ENCODE measurements around the gene FKBP4.

FKBP4 gene

DNA sequence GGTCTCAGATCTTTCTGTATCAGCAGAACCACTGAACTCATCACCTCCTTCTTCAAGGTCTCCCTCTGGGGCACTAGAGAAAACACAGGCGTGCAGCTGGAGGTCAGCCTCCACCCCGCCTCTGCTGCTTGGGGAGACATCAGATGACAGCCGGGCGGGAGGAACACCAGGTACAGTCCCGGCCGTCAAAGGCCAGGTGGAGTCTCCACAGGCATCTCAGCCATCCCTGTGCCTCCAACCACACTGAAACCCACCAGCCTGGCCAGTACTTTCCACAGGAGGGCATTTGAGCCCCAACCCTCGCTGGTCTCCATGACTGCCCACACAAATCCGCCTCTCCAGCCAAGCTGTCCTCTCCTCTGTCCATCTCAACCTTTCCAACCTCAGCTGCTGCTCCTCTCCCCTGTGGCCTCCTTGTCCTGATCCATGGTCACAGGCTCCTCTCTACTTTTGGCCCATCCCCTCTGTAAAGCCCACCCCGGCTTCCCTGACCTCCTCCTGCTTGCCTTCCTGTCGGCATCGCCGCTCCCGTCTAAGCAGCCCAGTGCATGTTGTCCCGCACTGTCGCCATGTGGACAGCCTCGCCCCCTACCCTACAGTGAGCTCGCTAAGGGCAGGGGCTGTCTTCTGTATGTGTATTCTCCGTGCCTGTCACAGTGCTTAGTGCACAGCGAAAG is 21.4 kb upstream of the FKBP4 start:
- no peak for DNase-seq (ENCODE audit: extremely low spot score)
- ChIA-PET CTCF (no interaction called here), POLR2A (no interaction called here)
- TF ChIP-seq NFRKB (IDR thresholded peaks at IDR 0.05) (no peak), LEF1 (IDR thresholded peaks at IDR 0.05; ENCODE audit: borderline replicate concordance) (no peak), CTBP1 (IDR thresholded peaks at IDR 0.05; ENCODE audit: borderline replicate concordance) (no peak), ZNF384 (IDR thresholded peaks at IDR 0.05) (no peak), ELF4 (IDR thresholded peaks at IDR 0.05) (no peak), L3MBTL2 (conservative IDR thresholded peaks at IDR 0.05) (no peak), FOXM1 (IDR thresholded peaks at IDR 0.05; ENCODE audit: borderline replicate concordance) (no peak), FOXA1 (IDR thresholded peaks at IDR 0.05) (no peak)

DNA sequence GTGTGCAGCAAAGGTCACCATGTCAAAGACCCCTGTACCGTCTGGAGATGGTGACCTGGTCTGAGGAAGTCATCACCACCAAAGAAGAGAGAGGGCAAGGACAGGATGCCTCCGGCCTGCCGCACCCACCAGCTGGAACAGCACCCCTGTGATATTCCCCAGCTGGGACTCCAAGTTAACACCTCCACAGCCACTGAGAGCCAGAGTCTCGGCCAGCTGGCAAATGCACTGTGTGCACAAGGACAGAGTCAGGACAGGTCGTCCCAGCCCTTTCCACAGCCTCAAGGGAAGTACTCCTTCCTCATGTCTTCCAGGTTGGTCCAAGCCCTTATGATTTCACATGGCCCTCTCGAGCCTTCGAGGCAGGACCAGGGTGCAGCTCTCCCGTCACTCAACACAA is 19.3 kb upstream of the FKBP4 start:
- ChIA-PET POLR2A (no interaction called here), CTCF (interaction anchor here (1.0 kb wide), 1 partner anchor 9 kb away, joined by 3 read pairs; no protein-coding TSS in a partner anchor)
- TF ChIP-seq ELF4 (IDR thresholded peaks at IDR 0.05) (no peak), SUZ12 (IDR thresholded peaks at IDR 0.05) (no peak), LEF1 (IDR thresholded peaks at IDR 0.05; ENCODE audit: borderline replicate concordance) (no peak), NFRKB (IDR thresholded peaks at IDR 0.05) (no peak), L3MBTL2 (conservative IDR thresholded peaks at IDR 0.05) (no peak), SP1 (IDR thresholded peaks at IDR 0.05) (no peak), ZNF384 (IDR thresholded peaks at IDR 0.05) (no peak), CTBP1 (IDR thresholded peaks at IDR 0.05; ENCODE audit: borderline replicate concordance) (no peak), FOXK2 (IDR thresholded peaks at IDR 0.05) (no peak), FOXM1 (IDR thresholded peaks at IDR 0.05; ENCODE audit: borderline replicate concordance) (no peak), FOXA1 (IDR thresholded peaks at IDR 0.05) (no peak), BHLHE40 (IDR thresholded peaks at IDR 0.05; ENCODE audit: borderline replicate concordance) (no peak), TARDBP (IDR thresholded peaks at IDR 0.05) (no peak), ARNT (IDR thresholded peaks at IDR 0.05) (no peak), HDGF (IDR thresholded peaks at IDR 0.05; ENCODE audit: borderline replicate concordance) (no peak)
- TF ChIP-seq, protein P1, sequence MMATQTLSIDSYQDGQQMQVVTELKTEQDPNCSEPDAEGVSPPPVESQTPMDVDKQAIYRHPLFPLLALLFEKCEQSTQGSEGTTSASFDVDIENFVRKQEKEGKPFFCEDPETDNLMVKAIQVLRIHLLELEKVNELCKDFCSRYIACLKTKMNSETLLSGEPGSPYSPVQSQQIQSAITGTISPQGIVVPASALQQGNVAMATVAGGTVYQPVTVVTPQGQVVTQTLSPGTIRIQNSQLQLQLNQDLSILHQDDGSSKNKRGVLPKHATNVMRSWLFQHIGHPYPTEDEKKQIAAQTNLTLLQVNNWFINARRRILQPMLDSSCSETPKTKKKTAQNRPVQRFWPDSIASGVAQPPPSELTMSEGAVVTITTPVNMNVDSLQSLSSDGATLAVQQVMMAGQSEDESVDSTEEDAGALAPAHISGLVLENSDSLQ (IDR thresholded peaks at IDR 0.05), result no peak
- DNase-seq (ENCODE audit: extremely low spot score), result no peak

DNA sequence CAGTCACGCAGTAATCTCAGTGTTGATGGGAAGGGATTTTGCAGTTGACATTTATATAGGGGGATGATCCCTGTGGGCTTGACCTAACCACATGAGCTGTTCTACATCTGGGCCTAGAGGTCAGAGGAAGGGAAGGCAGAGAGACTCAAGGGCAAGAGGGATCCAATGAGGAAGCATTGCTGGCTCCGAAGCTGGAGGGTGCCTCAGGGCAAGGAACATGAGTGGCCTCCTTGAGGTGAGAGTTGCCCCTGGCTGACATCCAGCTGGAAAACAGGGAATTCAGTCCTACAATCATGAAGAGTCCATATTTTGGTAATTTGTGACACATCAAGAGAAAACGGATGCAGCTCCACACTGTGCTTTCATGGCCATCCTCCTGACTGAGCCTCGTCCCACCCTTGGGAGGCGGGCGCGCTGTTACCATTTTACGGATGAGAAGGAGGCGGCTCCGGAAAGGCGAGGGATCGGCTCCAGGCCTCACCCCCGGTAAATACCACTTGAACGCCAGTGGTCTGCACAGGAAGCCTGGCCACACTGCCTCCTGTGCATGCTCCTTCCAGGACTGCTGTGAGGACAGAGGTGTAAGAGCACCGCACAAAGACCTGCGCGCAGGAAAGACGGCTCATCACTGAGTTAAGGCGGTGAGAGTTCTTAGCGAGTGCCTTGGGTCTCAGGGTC is 18.5 kb upstream of the FKBP4 start:
- no peak for TF ChIP-seq TARDBP (IDR thresholded peaks at IDR 0.05)
- TF ChIP-seq LEF1 (IDR thresholded peaks at IDR 0.05; ENCODE audit: borderline replicate concordance), result no peak
- no peak for TF ChIP-seq SUZ12 (IDR thresholded peaks at IDR 0.05)
- TF ChIP-seq NFRKB (IDR thresholded peaks at IDR 0.05), result no peak
- TF ChIP-seq, protein P1 (IDR thresholded peaks at IDR 0.05), result no peak
- no peak for TF ChIP-seq FOXK2 (IDR thresholded peaks at IDR 0.05)
- TF ChIP-seq FOXA1 (IDR thresholded peaks at IDR 0.05), result no peak
- no peak for TF ChIP-seq SP1 (IDR thresholded peaks at IDR 0.05)
- TF ChIP-seq FOXM1 (IDR thresholded peaks at IDR 0.05; ENCODE audit: borderline replicate concordance), result no peak
- TF ChIP-seq ELF4 (IDR thresholded peaks at IDR 0.05), result no peak
- POLR2A ChIA-PET, result no interaction called here
- CTCF ChIA-PET, result interaction anchor here (0.6 kb wide), 1 partner anchor 87 kb away, joined by 3 read pairs; no protein-coding TSS in a partner anchor
- no peak for DNase-seq (ENCODE audit: extremely low spot score)

DNA sequence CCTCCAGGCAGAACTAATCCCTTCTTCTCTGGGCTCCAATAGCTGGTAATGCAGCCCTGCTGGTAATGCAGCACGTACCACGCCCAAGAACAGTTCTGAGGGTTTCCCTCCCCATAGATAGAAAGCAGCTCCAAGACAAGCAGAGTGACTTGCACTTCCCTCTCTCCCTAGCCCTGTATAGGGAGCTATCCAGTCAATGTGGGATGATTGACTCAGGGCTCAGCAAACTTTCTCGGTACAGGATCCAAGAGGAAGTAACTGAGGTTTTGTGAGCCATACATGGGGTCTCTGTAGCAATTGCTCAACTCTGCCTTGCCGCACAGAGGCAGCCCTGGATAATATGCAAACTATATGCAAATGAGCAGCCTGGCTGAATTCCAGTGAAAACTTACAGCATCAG is 15.5 kb upstream of the FKBP4 start:
- DNase-seq (ENCODE audit: extremely low spot score), result no peak
- TF ChIP-seq FOXK2 (IDR thresholded peaks at IDR 0.05) (no peak), SP1 (IDR thresholded peaks at IDR 0.05) (no peak), LEF1 (IDR thresholded peaks at IDR 0.05; ENCODE audit: borderline replicate concordance) (no peak), TARDBP (IDR thresholded peaks at IDR 0.05) (no peak), FOXA1 (IDR thresholded peaks at IDR 0.05) (no peak), HDGF (IDR thresholded peaks at IDR 0.05; ENCODE audit: borderline replicate concordance) (no peak), L3MBTL2 (conservative IDR thresholded peaks at IDR 0.05) (no peak), CTBP1 (IDR thresholded peaks at IDR 0.05; ENCODE audit: borderline replicate concordance) (no peak), ZNF384 (IDR thresholded peaks at IDR 0.05) (no peak), SUZ12 (IDR thresholded peaks at IDR 0.05) (no peak), ARNT (IDR thresholded peaks at IDR 0.05) (no peak), FOXM1 (IDR thresholded peaks at IDR 0.05; ENCODE audit: borderline replicate concordance) (no peak), NFRKB (IDR thresholded peaks at IDR 0.05) (no peak)
- TF ChIP-seq, protein P1 (IDR thresholded peaks at IDR 0.05), result no peak
- POLR2A ChIA-PET, result no interaction called here
- CTCF ChIA-PET, result no interaction called here

DNA sequence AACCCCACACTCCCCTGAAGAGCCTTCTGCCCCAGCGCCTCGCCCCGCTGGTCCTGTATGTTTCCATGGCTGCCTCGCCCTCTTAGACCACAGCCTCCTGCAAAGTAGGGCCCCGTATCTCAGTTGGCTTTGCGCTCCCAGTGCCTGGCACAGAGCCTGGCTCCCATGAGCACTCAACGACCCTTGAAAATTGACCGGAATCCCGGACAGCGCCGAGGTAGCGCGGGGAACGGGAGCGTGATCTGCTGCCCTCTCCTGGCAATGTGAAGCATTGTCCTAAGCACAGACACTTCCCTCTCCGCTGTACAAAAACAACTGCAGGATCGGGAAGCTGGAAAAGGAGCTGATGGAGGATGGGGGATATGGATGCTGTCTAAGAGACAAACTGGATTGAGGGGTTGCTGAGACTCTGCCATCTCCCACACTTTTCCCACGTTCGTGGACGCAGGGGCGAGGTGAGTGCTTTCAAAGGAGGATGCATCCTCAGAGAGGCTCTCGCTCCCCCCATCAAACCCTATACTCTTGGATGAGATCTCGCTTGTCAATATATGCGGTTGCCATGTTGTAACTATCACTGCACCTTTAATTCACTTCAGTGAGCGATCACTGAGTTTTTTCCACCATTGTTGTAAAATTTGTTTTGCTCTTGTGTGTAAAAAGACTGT is 10.7 kb upstream of the FKBP4 start:
- DNase-seq (ENCODE audit: extremely low spot score), result peak; percentile 81
- POLR2A ChIA-PET, result interaction anchor here (0.5 to 2.4 kb wide), 4 partner anchors 11 to 19 kb away, joined by 3 to 12 read pairs (median 8); partner anchors contain the start of gene FKBP4
- CTCF ChIA-PET, result interaction anchor here (0.6 to 1.8 kb wide), 12 partner anchors 8 to 198 kb away, joined by 3 to 6 read pairs (median 3); no protein-coding TSS in a partner anchor

More for the DNA sequence above, 10.7 kb upstream of the FKBP4 start:
- TF ChIP-seq NFRKB (IDR thresholded peaks at IDR 0.05), result no peak
- TF ChIP-seq ELF4 (IDR thresholded peaks at IDR 0.05), result no peak
- TF ChIP-seq, protein P1 (IDR thresholded peaks at IDR 0.05), result no peak
- no peak for TF ChIP-seq FOXM1 (IDR thresholded peaks at IDR 0.05; ENCODE audit: borderline replicate concordance)
- TF ChIP-seq ZNF384 (IDR thresholded peaks at IDR 0.05), result no peak
- TF ChIP-seq L3MBTL2 (conservative IDR thresholded peaks at IDR 0.05), result no peak
- TF ChIP-seq CTBP1 (IDR thresholded peaks at IDR 0.05; ENCODE audit: borderline replicate concordance), result no peak
- no peak for TF ChIP-seq TARDBP (IDR thresholded peaks at IDR 0.05)
- TF ChIP-seq LEF1 (IDR thresholded peaks at IDR 0.05; ENCODE audit: borderline replicate concordance), result no peak
- TF ChIP-seq SP1 (IDR thresholded peaks at IDR 0.05), result no peak
- TF ChIP-seq ARNT (IDR thresholded peaks at IDR 0.05), result no peak
- no peak for TF ChIP-seq FOXK2 (IDR thresholded peaks at IDR 0.05)
- TF ChIP-seq FOXA1 (IDR thresholded peaks at IDR 0.05), result no peak
- no peak for TF ChIP-seq HDGF (IDR thresholded peaks at IDR 0.05; ENCODE audit: borderline replicate concordance)
- TF ChIP-seq SUZ12 (IDR thresholded peaks at IDR 0.05), result no peak
- no peak for TF ChIP-seq BHLHE40 (IDR thresholded peaks at IDR 0.05; ENCODE audit: borderline replicate concordance)

Measured in HEK293T (cell line).